Stimulated activated naive CD8-positive, alpha-beta T cell treated with anti-CD3 and anti-CD28 coated beads, Interleukin-15, amount 100 ng/mL, for 72 hours (primary cell): ENCODE data around the gene ALK.

Source experiments
- ATAC-seq: fragments of 150-1000 bp; cut with Tn5 transposase; 2 replicates; pipeline ENCODE4 v1.10.0; 2021; ENCODE audit warnings: mild to moderate bottlenecking, moderate library complexity
- DNase-seq, 2 donors: peaks; one replicate each; pipeline ENCODE4 v3.0.0; 2021 to 2022
- H3K27ac Mint-ChIP-seq, 2 donors: one replicate each; pipeline ENCODE4 v1.8.0; 2022; ENCODE audit warnings: mild to moderate bottlenecking in 2 of 2, mixed read lengths in 2 of 2, moderate library complexity in 2 of 2
- H3K27me3 Mint-ChIP-seq: one replicate; pipeline ENCODE4 v1.8.0; 2022; ENCODE audit warnings: mixed read lengths
- H3K4me1 Mint-ChIP-seq: one replicate; pipeline ENCODE4 v1.8.0; 2022; ENCODE audit warnings: mild to moderate bottlenecking, mixed read lengths
- H3K4me3 Mint-ChIP-seq, 2 donors: one replicate each; pipeline ENCODE4 v1.8.0; 2022; ENCODE audit warnings: mild to moderate bottlenecking in 2 of 2, mixed read lengths in 2 of 2, moderate library complexity in 1 of 2
- H3K9me3 Mint-ChIP-seq, 2 donors: one replicate each; pipeline ENCODE4 v1.8.0; 2022; ENCODE audit warnings: mixed read lengths in 2 of 2

The ALK gene

GRCh38 chr2:29397713-29398112 is 523.7 kb downstream of the ALK start:
- DNase-seq: no peak
- H3K27me3 Mint-ChIP-seq: peaks cover 29% of the 10 kb centered on the region
- no peak for ATAC-seq
- no peak overlapping the region for H3K27ac Mint-ChIP-seq
- H3K4me3 Mint-ChIP-seq: no peak overlapping the region
- H3K4me1 Mint-ChIP-seq: no peaks in the 10 kb centered on the region
- H3K9me3 Mint-ChIP-seq: no peaks in the 10 kb centered on the region

DNA sequence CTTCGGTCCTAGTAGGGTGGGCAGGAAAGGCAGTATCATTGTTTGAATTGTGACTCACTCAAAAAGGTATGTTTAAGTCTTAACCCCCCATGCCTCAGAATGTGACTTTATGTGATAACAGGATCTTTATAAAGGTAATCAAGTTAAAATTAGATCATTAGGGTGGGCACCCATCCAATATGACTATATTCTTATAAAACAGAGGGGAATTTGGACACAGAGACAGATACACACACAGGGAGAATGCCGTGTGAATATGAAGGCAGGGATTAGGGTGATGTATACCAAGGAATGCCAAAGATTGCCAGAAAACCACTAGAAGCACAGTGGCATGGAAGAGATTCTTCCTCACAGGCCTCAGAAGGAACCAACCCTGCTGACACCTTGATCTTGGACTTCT is 524.3 kb downstream of the ALK start:
- ATAC-seq (no peak), DNase-seq (no peak)
- no peak overlapping the region for H3K27ac Mint-ChIP-seq
- no peaks in the 10 kb centered on the region for H3K9me3 Mint-ChIP-seq
- H3K27me3 Mint-ChIP-seq: peaks cover 29% of the 10 kb centered on the region
- H3K4me3 Mint-ChIP-seq: no peak overlapping the region
- H3K4me1 Mint-ChIP-seq: no peaks in the 10 kb centered on the region

DNA sequence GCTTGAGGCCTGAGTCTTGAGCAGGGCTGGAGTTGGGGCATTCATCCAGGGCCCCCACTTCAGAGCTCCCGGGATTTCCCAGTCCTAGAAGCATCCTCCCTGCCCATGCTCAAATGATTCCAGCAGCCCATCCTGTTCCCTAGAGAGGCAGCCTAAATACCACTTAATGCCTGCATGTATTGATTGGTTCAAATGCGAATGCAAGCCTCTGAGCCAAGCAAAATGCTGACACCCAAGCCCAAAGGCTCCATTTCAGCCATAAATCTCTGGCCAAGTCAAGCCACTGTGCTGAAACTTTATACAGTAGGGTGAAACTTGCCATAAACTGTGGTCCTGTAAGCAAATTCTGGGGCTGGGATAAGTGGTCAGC is 526.4 kb downstream of the ALK start:
- no peak for DNase-seq
- Mint-ChIP-seq H3K27me3 (peaks cover 24% of the 10 kb centered on the region), H3K9me3 (no peaks in the 10 kb centered on the region), H3K4me1 (no peaks in the 10 kb centered on the region), H3K4me3 (no peak overlapping the region), H3K27ac (no peak overlapping the region)
- ATAC-seq: no peak

DNA sequence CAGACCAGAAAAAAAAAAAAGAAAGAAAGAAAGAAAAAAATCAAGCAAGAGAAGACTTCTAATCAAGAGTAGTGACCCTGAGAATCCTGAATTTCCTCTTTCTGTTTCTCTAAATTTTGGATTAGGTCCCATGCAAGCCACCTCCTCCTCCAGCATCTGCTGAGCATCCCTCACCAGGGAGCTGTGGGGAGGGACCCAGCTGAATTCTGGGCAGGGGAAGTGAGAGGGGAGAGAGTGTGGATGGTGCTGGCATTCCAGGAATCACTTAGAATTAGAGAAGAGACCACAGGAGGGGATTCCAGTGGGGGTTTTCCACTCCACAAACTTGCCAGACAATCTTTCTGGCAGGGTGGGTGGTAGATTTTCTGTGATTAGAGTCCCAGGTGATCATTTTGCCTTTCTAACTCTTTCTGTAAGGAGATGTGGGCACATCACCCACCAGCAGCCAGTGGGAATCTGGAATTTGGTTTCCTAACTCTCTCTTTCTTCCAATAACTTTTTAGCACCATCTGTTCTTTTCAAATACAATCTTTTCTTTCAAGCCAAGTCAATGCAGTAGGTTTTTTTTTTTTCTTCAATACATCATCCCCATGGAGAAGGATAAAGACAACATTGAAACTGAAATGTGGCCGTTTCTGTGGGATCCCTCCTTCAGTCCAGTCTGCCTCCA is 526.9 kb downstream of the ALK start:
- no peaks in the 10 kb centered on the region for H3K9me3 Mint-ChIP-seq
- ATAC-seq: no peak
- no peak overlapping the region for H3K4me3 Mint-ChIP-seq
- no peak overlapping the region for H3K27ac Mint-ChIP-seq
- peaks cover 24% of the 10 kb centered on the region for H3K27me3 Mint-ChIP-seq
- DNase-seq: no peak
- H3K4me1 Mint-ChIP-seq: no peaks in the 10 kb centered on the region

DNA sequence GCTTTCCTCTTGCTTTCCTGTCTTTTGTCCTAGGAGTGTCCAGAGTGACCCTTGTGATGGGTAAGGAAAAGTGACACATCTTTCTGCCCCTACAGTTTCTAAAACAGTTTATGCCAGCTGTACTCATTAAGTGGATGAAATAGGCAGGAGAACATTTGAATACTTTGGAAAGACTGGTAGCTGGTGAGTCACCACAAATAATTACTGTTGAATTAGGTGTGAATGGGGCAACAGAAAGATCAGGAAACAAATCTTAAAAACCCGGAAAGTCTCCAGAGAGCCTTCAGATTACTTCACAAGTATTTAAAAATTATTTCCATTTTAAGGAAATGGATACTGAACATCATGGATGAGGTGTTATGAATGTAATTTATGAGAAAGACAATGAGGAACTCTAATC is 527.7 kb downstream of the ALK start:
- H3K27ac Mint-ChIP-seq: no peak overlapping the region
- no peaks in the 10 kb centered on the region for H3K9me3 Mint-ChIP-seq
- no peak for DNase-seq
- no peaks in the 10 kb centered on the region for H3K4me1 Mint-ChIP-seq
- H3K4me3 Mint-ChIP-seq: no peak overlapping the region
- peaks cover 24% of the 10 kb centered on the region for H3K27me3 Mint-ChIP-seq
- no peak for ATAC-seq

GRCh38 chr2:29392774-29393173 is 528.6 kb downstream of the ALK start:
- Mint-ChIP-seq H3K4me3 (no peak overlapping the region), H3K4me1 (no peaks in the 10 kb centered on the region), H3K9me3 (no peaks in the 10 kb centered on the region), H3K27ac (no peak overlapping the region), H3K27me3 (peaks cover 24% of the 10 kb centered on the region)
- DNase-seq: no peak
- no peak for ATAC-seq

DNA sequence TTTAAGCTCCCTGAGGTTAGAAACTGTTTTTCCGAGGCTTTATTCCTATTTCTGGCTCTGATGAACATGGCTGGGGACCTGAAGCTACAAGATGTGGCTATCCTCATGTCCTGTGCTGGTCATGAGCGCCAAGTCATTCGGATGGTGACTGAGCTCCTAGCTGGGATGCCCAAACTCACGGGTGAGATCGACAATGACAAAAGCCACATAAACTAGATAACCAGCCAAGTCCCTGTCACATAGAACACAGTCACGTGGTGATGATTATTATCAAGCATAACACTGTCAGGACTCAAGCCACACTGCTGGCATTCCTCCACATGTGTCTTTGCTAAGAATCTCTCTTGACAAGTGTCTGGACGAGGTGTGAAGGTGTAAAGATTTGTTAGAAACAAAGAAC is 531.2 kb downstream of the ALK start:
- Mint-ChIP-seq H3K27me3 (peaks cover 26% of the 10 kb centered on the region), H3K4me3 (no peak overlapping the region), H3K9me3 (no peaks in the 10 kb centered on the region), H3K4me1 (no peaks in the 10 kb centered on the region), H3K27ac (no peak overlapping the region)
- DNase-seq (no peak), ATAC-seq (no peak)

GRCh38 chr2:29389686-29390085 is 531.7 kb downstream of the ALK start:
- Mint-ChIP-seq H3K27me3 (peaks cover 21% of the 10 kb centered on the region), H3K4me1 (no peaks in the 10 kb centered on the region), H3K27ac (no peak overlapping the region), H3K4me3 (no peak overlapping the region), H3K9me3 (no peaks in the 10 kb centered on the region)
- DNase-seq: no peak
- no peak for ATAC-seq

DNA sequence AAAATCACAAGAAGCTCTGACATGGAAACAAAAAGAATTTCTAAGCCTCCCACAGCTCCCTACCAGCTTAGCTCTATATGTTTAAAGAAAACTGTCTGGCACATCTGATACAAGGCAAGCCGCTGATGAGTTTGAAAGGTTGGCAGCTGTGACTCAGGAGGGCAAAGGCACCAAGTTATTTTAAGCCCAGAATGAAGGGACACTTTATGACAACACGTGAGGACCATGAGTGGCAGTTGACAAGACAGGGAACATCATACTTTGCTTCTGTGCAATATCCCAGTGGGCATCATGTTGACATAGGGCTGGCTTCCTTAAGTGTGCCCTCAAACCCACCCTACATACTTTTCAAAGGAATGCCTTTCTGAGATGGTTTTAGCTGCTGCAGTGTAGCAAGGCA is 533.3 kb downstream of the ALK start:
- H3K4me3 Mint-ChIP-seq: no peak overlapping the region
- ATAC-seq: no peak
- H3K4me1 Mint-ChIP-seq: no peaks in the 10 kb centered on the region

GRCh38 chr2:29382486-29382885 is 538.9 kb downstream of the ALK start:
- Mint-ChIP-seq H3K9me3 (no peaks in the 10 kb centered on the region), H3K4me3 (no peak overlapping the region), H3K27me3 (peaks cover 24% of the 10 kb centered on the region), H3K4me1 (no peaks in the 10 kb centered on the region), H3K27ac (no peak overlapping the region)
- ATAC-seq: no peak
- DNase-seq: no peak

More for the DNA sequence above, 533.3 kb downstream of the ALK start:
- Mint-ChIP-seq H3K27me3 (peaks cover 8% of the 10 kb centered on the region), H3K27ac (no peak overlapping the region), H3K9me3 (no peaks in the 10 kb centered on the region)
- DNase-seq: no peak

DNA sequence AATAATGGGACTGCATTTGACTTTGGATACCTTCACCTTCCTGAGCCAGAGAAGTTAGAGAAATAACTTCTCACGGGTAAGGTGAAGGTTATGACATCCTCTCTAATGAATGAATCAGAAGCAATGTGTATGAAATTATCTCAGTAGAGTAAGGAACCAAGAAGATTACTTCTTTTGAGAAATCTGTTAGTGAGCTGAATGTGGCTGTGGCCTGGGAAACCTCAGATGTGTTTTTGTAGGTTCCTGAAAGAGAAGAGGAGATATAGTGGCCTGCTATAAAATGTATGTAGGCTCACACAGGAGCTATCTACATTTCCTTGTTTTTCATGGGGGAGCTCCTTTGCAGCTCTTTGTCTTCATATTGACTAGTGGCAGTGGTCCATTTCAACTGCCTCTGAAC is 543.6 kb downstream of the ALK start:
- H3K27ac Mint-ChIP-seq: no peak overlapping the region
- H3K4me1 Mint-ChIP-seq: no peaks in the 10 kb centered on the region
- peaks cover 26% of the 10 kb centered on the region for H3K27me3 Mint-ChIP-seq
- H3K4me3 Mint-ChIP-seq: no peak overlapping the region
- no peak for ATAC-seq
- DNase-seq: no peak
- H3K9me3 Mint-ChIP-seq: no peaks in the 10 kb centered on the region

DNA sequence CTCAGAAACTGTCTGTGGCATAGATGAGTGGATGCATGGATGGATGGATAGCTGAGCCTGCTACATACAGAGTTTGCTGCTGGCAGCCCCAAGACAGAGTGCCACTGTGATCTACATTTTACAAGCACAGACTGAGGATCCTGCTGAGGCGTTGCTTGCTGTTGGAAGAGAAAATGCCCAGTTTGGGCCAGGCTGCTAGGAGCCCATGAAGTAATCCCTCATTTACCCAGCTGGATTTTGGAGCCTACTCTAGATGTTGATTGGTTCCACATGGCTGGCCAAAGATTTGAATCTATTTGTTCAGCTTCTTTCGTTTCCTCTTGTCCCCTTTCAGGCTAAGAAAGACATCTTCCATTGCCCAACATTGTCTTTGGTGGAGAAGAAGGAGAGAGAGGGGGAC is 544.8 kb downstream of the ALK start:
- H3K4me1 Mint-ChIP-seq: no peaks in the 10 kb centered on the region
- peak overlapping the region in 1 of 2 donors; percentile 21 for H3K27ac Mint-ChIP-seq
- H3K9me3 Mint-ChIP-seq: no peaks in the 10 kb centered on the region
- DNase-seq (no peak), ATAC-seq (no peak)
- H3K4me3 Mint-ChIP-seq: no peak overlapping the region
- peaks cover 25% of the 10 kb centered on the region for H3K27me3 Mint-ChIP-seq

DNA sequence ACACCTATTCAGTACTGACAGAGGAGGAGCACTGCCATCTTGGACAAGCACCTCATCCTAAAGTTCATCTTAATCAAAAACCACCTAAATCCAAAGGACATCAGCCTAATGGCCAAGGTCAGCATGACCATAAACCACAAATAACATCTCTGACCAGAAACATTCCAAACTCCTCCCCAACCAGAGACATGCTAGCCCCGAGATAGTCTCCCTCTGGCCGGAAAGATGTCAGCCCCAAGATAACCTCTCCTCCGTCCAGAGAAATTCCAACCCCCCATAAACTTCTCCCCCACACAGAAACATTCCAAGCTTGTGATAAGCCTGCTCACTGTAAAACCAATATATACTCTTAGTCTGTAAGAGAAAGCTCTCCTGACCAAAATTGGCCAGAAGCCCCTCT is 545.5 kb downstream of the ALK start:
- Mint-ChIP-seq H3K4me1 (no peaks in the 10 kb centered on the region), H3K9me3 (no peaks in the 10 kb centered on the region), H3K4me3 (no peak overlapping the region), H3K27me3 (peaks cover 31% of the 10 kb centered on the region), H3K27ac (peak overlapping the region in 1 of 2 donors; percentile 3)
- DNase-seq: no peak
- no peak for ATAC-seq

- ATAC-seq (no peak), DNase-seq (no peak)
- Mint-ChIP-seq H3K27ac (no peak overlapping the region), H3K9me3 (no peaks in the 10 kb centered on the region), H3K4me3 (no peak overlapping the region), H3K4me1 (no peaks in the 10 kb centered on the region), H3K27me3 (peaks cover 27% of the 10 kb centered on the region)
Observed at GRCh38 chr2:29374823-29375222, 546.6 kb downstream of the ALK start.

DNA sequence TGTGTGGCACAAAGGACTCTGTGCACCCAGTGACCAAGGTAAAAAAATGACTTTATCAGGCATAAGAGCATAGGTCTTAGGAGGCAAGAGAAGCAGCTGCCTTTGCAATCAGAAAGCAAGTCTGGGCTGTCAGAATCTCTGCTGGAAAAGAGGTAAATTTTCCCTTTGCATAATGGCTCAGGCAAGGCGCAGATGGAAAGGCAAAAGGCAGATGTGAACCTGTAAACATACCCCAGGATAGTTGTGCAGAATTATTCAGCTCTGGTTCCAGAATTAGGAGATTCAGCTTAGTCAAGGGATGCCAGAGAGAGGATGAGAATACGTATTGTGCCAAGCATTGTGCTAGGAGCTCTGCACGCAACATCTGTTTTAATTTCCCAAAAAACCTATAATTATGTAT is 547.5 kb downstream of the ALK start:
- ATAC-seq (no peak), DNase-seq (no peak)
- H3K27me3 Mint-ChIP-seq: peaks cover 30% of the 10 kb centered on the region
- H3K4me1 Mint-ChIP-seq: no peaks in the 10 kb centered on the region
- H3K4me3 Mint-ChIP-seq: no peak overlapping the region
- H3K27ac Mint-ChIP-seq: no peak overlapping the region
- no peaks in the 10 kb centered on the region for H3K9me3 Mint-ChIP-seq

- ATAC-seq (no peak), DNase-seq (no peak)
- Mint-ChIP-seq H3K9me3 (no peaks in the 10 kb centered on the region), H3K4me1 (no peaks in the 10 kb centered on the region), H3K4me3 (no peak overlapping the region), H3K27ac (no peak overlapping the region), H3K27me3 (peaks cover 30% of the 10 kb centered on the region)
Observed at GRCh38 chr2:29372185-29372584, 549.2 kb downstream of the ALK start.

DNA sequence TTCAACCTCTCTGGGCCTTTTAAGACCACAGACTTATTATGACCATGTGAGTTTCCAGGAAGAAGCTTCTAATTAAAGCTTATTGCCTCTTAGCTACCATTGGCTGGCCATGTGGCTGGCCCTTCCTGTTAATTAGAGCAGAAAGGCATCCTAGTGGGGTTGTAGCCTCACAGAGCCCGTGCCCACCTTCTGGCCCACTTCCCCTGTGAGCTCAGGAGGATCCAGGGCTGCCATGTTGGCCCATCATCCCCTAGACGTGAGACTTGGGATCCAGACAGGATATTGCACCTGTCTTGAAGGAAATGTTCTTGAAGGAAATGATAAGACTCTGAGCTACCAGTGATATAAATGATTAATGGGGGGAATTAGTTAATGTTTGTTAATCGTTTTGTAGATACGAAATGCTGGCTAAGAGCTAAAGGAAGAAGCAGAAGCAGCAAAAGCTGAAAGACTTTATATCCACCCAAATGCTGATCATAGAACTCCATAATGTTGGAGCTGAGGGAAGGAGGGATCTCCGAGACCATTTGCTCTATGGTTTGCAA is 550.7 kb downstream of the ALK start:
- Mint-ChIP-seq H3K27ac (no peak overlapping the region), H3K4me1 (no peaks in the 10 kb centered on the region), H3K4me3 (no peak overlapping the region), H3K9me3 (no peaks in the 10 kb centered on the region), H3K27me3 (peaks cover 42% of the 10 kb centered on the region)
- ATAC-seq (no peak), DNase-seq (no peak)
